Immature natural killer cell (primary cell): ENCODE results near the gene IPO11. TPM values are rescaled to one million over a fixed set of nuclear protein-coding genes. Genes with fewer than 3 reads are reported as not detected.
"Not testable (repeated sequence)": the region's sequence is repeated elsewhere in the genome, so short reads cannot be mapped to it uniquely, and the experiment has no call there.

Experiments
- DNase-seq, 3 donors: peaks; one replicate each; pipeline ENCODE4 v3.0.0; 2022; ENCODE audit warnings: mixed read lengths in 1 of 3
- H3K27ac Mint-ChIP-seq, 6 donors: one replicate each; pipeline ENCODE4 v1.8.0; 2020; ENCODE audit warnings: mixed read lengths in 6 of 6, mild to moderate bottlenecking in 5 of 6, inconsistent platforms in 4 of 6, moderate library complexity in 3 of 6
- H3K27me3 Mint-ChIP-seq, 3 donors: one replicate each; pipeline ENCODE4 v1.8.0; 2020 to 2021; ENCODE audit warnings: low read depth in 3 of 3, mild to moderate bottlenecking in 3 of 3, mixed read lengths in 3 of 3, moderate library complexity in 3 of 3, inconsistent platforms in 1 of 3
- H3K36me3 Mint-ChIP-seq, 3 donors: one replicate each; pipeline ENCODE4 v1.8.0; 2020; ENCODE audit warnings: mixed read lengths in 3 of 3, inconsistent platforms in 2 of 3, mild to moderate bottlenecking in 2 of 3
- H3K4me1 Mint-ChIP-seq, 2 donors: one replicate each; pipeline ENCODE4 v1.8.0; 2020; ENCODE audit warnings: inconsistent platforms in 2 of 2, mild to moderate bottlenecking in 2 of 2, mixed read lengths in 2 of 2, moderate library complexity in 1 of 2
- H3K4me3 Mint-ChIP-seq, 5 donors: one replicate each; pipeline ENCODE4 v1.8.0; 2020; ENCODE audit warnings: mild to moderate bottlenecking in 5 of 5, mixed read lengths in 5 of 5, inconsistent platforms in 3 of 5, moderate library complexity in 3 of 5
- H3K9me3 Mint-ChIP-seq, 6 donors: one replicate each; pipeline ENCODE4 v1.8.0; 2020; ENCODE audit warnings: mild to moderate bottlenecking in 6 of 6, mixed read lengths in 6 of 6, inconsistent platforms in 4 of 6, moderate library complexity in 3 of 6
- polyA plus RNA-seq, 3 donors: library from polyadenylated mRNA; unstranded; fragments of 300-500 nt; fragmentation: Illumina TruSeq; gene quantifications; one replicate each; pipeline ENCODE4 v1.2.3, GENCODE V29; 2021

IPO11 gene
- polyA plus RNA-seq, 3 donors from 2014 or later, result 15.1 to 30.0 (median 25.3) TPM

DNA sequence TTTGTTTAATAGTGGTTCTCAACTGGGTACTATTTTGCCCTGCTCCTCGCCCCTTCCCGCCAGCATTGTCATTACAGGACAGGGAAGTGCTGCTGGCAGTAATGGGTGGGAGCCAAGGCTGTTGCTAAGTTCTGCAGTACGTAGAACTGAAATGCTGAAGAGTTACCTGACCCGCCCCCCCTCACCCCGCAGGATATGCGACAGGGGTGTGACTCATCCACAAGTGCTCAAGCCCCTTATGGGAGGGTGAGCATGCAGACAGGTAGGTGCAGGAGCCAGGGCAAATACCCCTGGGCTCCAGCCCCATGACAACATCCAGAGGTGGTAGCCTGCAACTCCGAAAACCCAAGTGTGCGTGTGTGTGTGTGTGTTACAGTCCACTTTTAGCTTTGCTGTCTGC, 201.8 kb downstream of the IPO11 start:
- H3K4me1 Mint-ChIP-seq, result peaks cover 5 to 10% of the 10 kb centered on the region in 2 donors
- no peak overlapping the region for H3K27ac Mint-ChIP-seq
- no peaks in the 10 kb centered on the region for H3K27me3 Mint-ChIP-seq
- no peaks in the 10 kb centered on the region for H3K9me3 Mint-ChIP-seq
- no peak overlapping the region for H3K4me3 Mint-ChIP-seq
- DNase-seq, result no peak
- peaks cover 11 to 36% (median 16%) of the 10 kb centered on the region in 3 donors for H3K36me3 Mint-ChIP-seq

DNA sequence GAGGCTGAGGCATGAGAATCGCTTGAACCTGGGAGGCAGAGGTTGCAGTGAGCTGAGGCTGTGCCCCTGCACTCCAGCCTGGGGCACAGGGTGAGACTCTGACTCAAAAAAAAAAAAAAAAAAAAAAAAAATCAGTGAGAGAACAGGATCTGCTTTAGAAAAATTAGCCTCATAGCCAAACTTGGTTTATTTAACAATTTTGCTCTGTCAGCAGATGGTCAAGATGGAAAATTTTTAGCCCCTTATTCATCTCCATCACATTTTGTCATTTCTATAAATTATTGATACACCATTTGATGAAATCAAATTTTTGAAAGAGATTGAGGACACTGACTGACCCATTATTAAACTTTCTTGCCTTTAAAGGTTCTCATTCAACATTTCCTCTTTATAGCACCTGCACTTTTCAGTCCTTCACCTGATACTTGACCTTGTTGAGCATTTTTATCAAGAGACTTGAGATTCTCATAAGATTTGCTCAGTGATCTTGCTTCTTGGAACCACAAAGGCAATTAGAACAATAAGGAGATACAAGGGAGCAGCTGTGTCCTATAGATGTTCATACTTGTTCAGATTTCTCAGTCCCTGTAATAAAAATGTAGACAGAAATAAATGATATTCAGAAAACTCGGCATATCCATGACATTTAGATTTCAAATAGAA, 204.2 kb downstream of the IPO11 start:
- Mint-ChIP-seq H3K9me3 (no peaks in the 10 kb centered on the region), H3K27me3 (no peaks in the 10 kb centered on the region), H3K27ac (no peak overlapping the region), H3K4me3 (no peak overlapping the region), H3K4me1 (peaks cover 2 to 11% of the 10 kb centered on the region in 2 donors), H3K36me3 (peaks cover 14 to 28% (median 16%) of the 10 kb centered on the region in 3 donors)
- no peak for DNase-seq

DNA sequence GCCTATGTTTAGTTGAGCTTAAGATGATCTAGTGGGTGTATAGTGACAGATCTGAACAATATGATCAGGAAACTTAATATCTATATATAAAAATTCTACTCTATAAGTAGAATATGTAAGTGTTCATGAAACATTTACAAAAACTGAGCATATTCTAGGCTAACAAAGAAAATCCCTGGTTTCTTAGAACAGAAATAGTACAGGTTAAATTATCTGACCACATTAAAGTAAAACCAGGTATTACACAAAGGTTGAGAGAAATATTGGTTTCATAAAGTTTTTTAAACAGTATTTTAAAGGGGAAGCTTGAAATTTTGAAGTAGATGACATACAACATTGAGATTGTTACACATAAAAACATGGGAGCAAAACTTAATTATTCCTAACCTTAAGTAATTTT, 205.4 kb downstream of the IPO11 start:
- H3K4me3 Mint-ChIP-seq, result no peak overlapping the region
- peaks cover 11 to 22% (median 13%) of the 10 kb centered on the region in 3 donors for H3K36me3 Mint-ChIP-seq
- H3K27ac Mint-ChIP-seq, result no peak overlapping the region
- no peaks in the 10 kb centered on the region for H3K9me3 Mint-ChIP-seq
- DNase-seq, result no peak
- H3K27me3 Mint-ChIP-seq, result no peaks in the 10 kb centered on the region
- peaks cover 2 to 11% of the 10 kb centered on the region in 2 donors for H3K4me1 Mint-ChIP-seq

- Mint-ChIP-seq H3K27ac (peak overlapping the region in 2 of 6 donors; percentile 9 to 53), H3K9me3 (no peaks in the 10 kb centered on the region), H3K4me1 (peaks cover 2 to 7% of the 10 kb centered on the region in 2 donors)
Observed at GRCh38 chr5:62620761-62621160, 208.2 kb downstream of the IPO11 start.

DNA sequence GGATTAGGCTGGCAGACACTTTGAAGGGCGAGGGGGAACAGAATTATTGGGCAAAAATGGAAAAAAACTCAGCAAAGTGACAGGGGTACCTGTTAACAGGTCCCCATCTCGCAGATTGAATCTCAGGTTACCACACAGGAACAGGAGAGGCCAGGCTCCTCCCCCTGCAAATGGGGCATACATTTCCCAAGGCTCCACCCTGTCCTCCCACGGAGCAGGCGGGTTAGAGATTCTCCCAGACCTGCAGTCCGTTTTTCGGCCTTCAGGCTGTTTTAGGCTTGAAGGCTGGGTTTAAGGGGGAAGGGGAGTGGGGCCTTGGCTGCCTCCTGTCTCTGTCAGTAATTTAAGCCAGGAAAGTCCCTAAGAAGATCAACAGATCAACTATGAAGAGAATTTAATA, 208.7 kb downstream of the IPO11 start:
- peak overlapping the region in 2 of 6 donors; percentile 9 to 53 for H3K27ac Mint-ChIP-seq
- H3K4me3 Mint-ChIP-seq, result no peak overlapping the region
- DNase-seq, result no peak
- peaks cover 0 to 4% (median 3%) of the 10 kb centered on the region in 3 donors for H3K36me3 Mint-ChIP-seq
- H3K9me3 Mint-ChIP-seq, result no peaks in the 10 kb centered on the region
- peaks cover 2 to 7% of the 10 kb centered on the region in 2 donors for H3K4me1 Mint-ChIP-seq
- no peaks in the 10 kb centered on the region for H3K27me3 Mint-ChIP-seq

More at GRCh38 chr5:62620761-62621160, 208.2 kb downstream of the IPO11 start:
- H3K36me3 Mint-ChIP-seq, result peaks cover 0 to 4% (median 3%) of the 10 kb centered on the region in 3 donors
- DNase-seq, result no peak
- H3K27me3 Mint-ChIP-seq, result no peaks in the 10 kb centered on the region
- no peak overlapping the region for H3K4me3 Mint-ChIP-seq

DNA sequence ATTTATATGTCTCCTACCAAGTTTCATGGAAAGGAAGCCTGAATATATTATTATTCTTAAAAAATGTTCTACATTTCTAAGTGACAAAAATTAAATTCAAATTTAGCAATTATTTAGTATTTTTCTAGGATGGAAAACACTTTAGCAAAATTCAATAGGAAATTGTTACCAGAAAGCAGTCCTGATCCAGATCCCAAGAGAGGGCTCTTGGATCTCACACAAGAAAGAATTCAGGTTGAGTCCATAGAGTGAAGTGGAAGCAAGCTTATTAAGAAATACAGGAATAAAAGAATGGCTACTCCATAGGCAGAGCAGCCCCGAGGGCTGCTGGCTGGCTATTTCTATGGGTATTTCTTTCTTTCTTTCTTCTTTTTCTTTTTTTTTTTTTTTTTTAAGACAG, 210.7 kb downstream of the IPO11 start:
- H3K9me3 Mint-ChIP-seq, result no peaks in the 10 kb centered on the region
- H3K4me1 Mint-ChIP-seq, result peaks cover 2 to 7% of the 10 kb centered on the region in 2 donors
- DNase-seq, result no peak
- H3K4me3 Mint-ChIP-seq, result no peak overlapping the region
- H3K27ac Mint-ChIP-seq, result no peak overlapping the region
- peaks cover 4 to 6% (median 6%) of the 10 kb centered on the region in 3 donors for H3K36me3 Mint-ChIP-seq
- no peaks in the 10 kb centered on the region for H3K27me3 Mint-ChIP-seq

- H3K4me1 Mint-ChIP-seq, H3K36me3 Mint-ChIP-seq, H3K27me3 Mint-ChIP-seq, H3K27ac Mint-ChIP-seq, DNase-seq, H3K9me3 Mint-ChIP-seq, H3K4me3 Mint-ChIP-seq: not testable (repeated sequence)
Observed at GRCh38 chr5:62624436-62624835, 211.9 kb downstream of the IPO11 start.

GRCh38 chr5:62626534-62626933, 214.0 kb downstream of the IPO11 start:
- no peaks in the 10 kb centered on the region for H3K4me1 Mint-ChIP-seq
- no peak overlapping the region for H3K4me3 Mint-ChIP-seq
- peaks cover 3 to 10% (median 6%) of the 10 kb centered on the region in 3 donors for H3K36me3 Mint-ChIP-seq
- no peaks in the 10 kb centered on the region for H3K27me3 Mint-ChIP-seq
- peak overlapping the region in 2 of 6 donors; percentile 52 to 62 for H3K27ac Mint-ChIP-seq
- no peaks in the 10 kb centered on the region for H3K9me3 Mint-ChIP-seq
- DNase-seq, result no peak

GRCh38 chr5:62627121-62627520, 214.6 kb downstream of the IPO11 start:
- H3K4me1 Mint-ChIP-seq, result no peaks in the 10 kb centered on the region
- H3K4me3 Mint-ChIP-seq, result no peak overlapping the region
- H3K36me3 Mint-ChIP-seq, result peaks cover 3 to 10% (median 6%) of the 10 kb centered on the region in 3 donors
- H3K27ac Mint-ChIP-seq, result peak overlapping the region in 1 of 6 donors; percentile 52
- no peak for DNase-seq
- H3K27me3 Mint-ChIP-seq, result no peaks in the 10 kb centered on the region
- no peaks in the 10 kb centered on the region for H3K9me3 Mint-ChIP-seq

- no peaks in the 10 kb centered on the region for H3K4me1 Mint-ChIP-seq
- no peak overlapping the region for H3K4me3 Mint-ChIP-seq
- peaks cover 3 to 10% (median 10%) of the 10 kb centered on the region in 3 donors for H3K36me3 Mint-ChIP-seq
- no peaks in the 10 kb centered on the region for H3K27me3 Mint-ChIP-seq
- no peak overlapping the region for H3K27ac Mint-ChIP-seq
- DNase-seq, result no peak
- H3K9me3 Mint-ChIP-seq, result no peaks in the 10 kb centered on the region
Observed at GRCh38 chr5:62627901-62628300, 215.3 kb downstream of the IPO11 start.

GRCh38 chr5:62631909-62632580, 219.5 kb downstream of the IPO11 start:
- Mint-ChIP-seq H3K4me1 (no peaks in the 10 kb centered on the region), H3K27ac (peak overlapping the region in 1 of 6 donors; percentile 17), H3K9me3 (no peaks in the 10 kb centered on the region), H3K27me3 (peaks cover 0 to 2% (median 1%) of the 10 kb centered on the region in 3 donors), H3K4me3 (no peak overlapping the region), H3K36me3 (peaks cover 3 to 11% (median 10%) of the 10 kb centered on the region in 3 donors)
- DNase-seq, result no peak

GRCh38 chr5:62633243-62633642, 220.7 kb downstream of the IPO11 start:
- Mint-ChIP-seq H3K4me3 (no peak overlapping the region), H3K27ac (peak overlapping the region in 3 of 6 donors; percentile 6 to 45 (median 41)), H3K9me3 (no peaks in the 10 kb centered on the region), H3K36me3 (peaks cover 3 to 10% (median 4%) of the 10 kb centered on the region in 3 donors), H3K4me1 (no peaks in the 10 kb centered on the region), H3K27me3 (peaks cover 0 to 2% (median 1%) of the 10 kb centered on the region in 3 donors)
- DNase-seq, result no peak

DNA sequence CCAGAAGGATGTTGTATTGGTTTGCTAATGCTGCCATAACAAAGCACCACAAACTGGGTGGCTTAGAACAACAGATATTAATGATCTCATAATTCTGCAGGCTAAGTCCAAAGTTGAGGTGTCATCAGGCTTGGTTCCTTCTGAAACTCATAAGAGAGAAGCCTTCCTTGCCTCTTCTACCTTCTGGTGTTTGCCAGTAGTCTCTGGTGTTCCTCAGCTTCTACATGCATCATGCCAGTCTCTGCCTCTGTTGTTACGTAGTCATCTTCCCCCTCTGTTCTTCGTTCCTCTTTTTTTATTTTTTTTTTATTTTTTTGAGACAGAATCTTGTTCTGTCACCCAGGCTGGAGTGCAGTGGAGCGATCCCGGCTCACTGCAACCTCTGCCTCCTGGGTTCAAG, 227.9 kb downstream of the IPO11 start:
- Mint-ChIP-seq H3K4me1 (no peaks in the 10 kb centered on the region), H3K27me3 (peaks cover 0 to 4% (median 1%) of the 10 kb centered on the region in 3 donors), H3K4me3 (no peak overlapping the region), H3K27ac (no peak overlapping the region), H3K9me3 (no peaks in the 10 kb centered on the region), H3K36me3 (peaks cover 0 to 10% (median 9%) of the 10 kb centered on the region in 3 donors)
- DNase-seq, result no peak

DNA sequence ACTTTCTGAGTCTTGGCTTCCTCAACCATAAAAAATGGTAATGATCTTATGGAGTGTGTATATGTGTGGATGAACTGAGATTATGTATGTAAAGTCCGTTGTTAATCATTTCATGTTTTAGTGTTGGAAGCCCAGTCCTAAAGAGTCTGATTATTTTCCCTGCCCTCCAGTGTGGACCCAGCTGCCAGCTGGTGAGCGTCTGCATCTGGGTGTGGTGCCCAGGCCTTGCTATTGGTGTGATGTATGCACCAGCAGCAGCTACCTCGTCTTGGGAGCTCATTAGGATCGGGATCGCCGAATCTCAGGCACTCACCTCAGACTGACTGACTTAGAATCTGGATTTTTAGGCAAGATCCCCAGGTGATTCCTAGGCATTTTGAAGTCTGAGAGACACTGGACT, 229.9 kb downstream of the IPO11 start:
- peak overlapping the region in 1 of 6 donors; percentile 8 for H3K27ac Mint-ChIP-seq
- DNase-seq, result no peak
- H3K9me3 Mint-ChIP-seq, result no peaks in the 10 kb centered on the region
- H3K36me3 Mint-ChIP-seq, result peaks cover 0 to 10% (median 8%) of the 10 kb centered on the region in 3 donors
- peaks cover 0 to 2% (median 0%) of the 10 kb centered on the region in 3 donors for H3K27me3 Mint-ChIP-seq
- no peaks in the 10 kb centered on the region for H3K4me1 Mint-ChIP-seq
- no peak overlapping the region for H3K4me3 Mint-ChIP-seq
